Mesangial cell (primary cell): ENCODE results near the gene RNF113B. TPM values are rescaled to one million over a fixed set of nuclear protein-coding genes. Genes with fewer than 3 reads are reported as not detected.

Experiments
- total RNA-seq: library from RNA; depleted of rRNA; stranded (reverse); fragments of >200 nt; gene quantifications from 2 replicates; pipeline ENCODE4 v1.2.3, GENCODE V29; 2015

Gene RNF113B
- total RNA-seq: not detected in 2 replicates

DNA sequence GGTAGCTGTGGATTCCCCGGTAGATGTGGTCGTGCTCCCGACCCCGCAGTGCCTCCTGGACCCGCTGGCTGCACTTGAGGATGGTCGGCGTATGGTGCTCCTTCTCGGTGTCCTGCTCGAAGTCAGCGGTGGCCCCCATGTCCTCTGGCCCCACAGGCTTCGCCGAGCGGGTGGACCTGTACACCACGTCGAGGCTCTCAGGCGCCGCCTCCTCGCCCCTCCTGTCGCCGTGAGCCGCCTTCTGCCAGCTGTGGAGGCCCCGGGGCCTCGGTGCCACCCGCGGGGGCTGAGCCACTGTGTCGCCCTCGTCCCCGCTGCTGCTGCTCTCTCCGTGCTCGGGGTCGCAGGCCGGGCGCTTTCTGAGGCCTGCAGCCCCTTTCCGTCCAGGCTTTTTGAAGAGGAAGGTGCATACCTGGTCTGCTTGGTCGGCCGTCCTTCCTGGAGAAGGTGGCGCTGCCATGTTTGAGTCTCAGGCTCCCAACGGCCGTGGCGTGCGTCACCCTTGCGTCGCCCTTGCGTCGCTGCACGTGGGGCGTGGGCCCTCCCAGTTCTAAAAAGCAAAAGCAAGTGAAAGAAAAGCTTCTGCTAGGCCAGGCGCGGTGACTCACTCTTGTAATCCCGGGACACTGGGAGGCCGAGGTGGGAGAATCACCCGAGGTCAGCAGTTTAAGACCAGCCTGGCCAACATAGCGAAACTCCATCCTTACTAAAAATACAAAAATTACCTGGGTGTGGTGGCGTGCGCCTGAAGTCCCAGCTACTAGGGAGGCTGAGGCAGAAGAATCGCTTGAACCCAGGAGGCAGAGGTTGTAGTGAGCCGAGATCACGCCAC is at the start of gene RNF113B:
RNF113B (minus strand) TSS at position 493 of the 832 bp plus-strand sequence; CDS start at position 460, 33 bp downstream.

DNA sequence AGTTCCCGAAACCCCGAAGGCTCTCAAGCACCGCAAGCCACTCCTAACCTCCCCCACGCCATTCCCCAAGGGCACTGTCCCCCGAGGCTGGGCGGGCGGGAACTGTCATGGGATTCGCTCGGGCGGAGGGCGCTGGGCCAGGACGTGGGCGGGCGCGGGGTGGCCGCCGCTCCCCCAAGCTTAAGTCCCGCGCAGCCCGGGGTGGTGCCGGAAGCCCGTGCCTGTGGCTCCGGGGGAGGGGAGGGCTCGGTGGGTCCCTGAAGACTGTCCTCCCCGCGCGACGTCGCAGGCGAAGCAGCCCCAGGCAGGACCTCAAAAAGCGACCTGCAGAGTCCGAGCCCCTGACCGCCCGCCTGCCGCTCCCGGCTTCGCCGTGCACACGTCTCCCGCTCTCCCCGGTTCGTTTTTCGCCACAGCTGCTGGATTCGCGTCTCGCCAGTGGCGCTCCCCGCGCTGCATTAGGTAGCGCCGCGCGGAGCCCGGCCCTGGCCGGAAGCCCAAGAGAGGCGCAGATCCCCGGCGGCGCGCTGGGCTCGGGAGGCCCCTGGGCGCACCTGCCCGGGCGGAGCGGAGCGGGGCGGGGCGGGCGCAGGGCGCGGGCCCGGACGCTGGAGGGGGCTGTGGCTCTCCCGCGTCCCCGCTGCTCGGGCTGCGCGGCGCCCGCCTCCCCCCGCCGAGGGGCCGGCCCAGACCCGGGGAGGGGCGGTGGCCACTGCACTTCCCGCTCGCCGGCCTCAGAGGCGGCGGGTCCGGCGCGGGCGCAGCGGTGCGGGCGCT is 34.5 kb downstream of the RNF113B start, which contains the start of gene FARP1:
FARP1 (plus strand) TSS at position 715 of the 777 bp plus-strand sequence. CDS start 70,149 bp downstream, outside the sequence.

Other genes with a start within 250 kb of the RNF113B start
- gene IPO5, start 223.6 kb downstream of the RNF113B start, total RNA-seq: 102 and 149 TPM in 2 replicates
- gene FARP1, start 34.2 kb downstream of the RNF113B start, total RNA-seq: 75.4 and 103 TPM in 2 replicates